CD14-positive monocyte (primary cell): ENCODE measurements around the gene DOHH. TPM values are rescaled to one million over a fixed set of nuclear protein-coding genes. Genes with fewer than 3 reads are reported as not detected.

Experiments
- DNase-seq, 3 donors: peaks; one replicate each; pipeline ENCODE4 v3.0.0-alpha.2; 2011 to 2022
- H2AFZ ChIP-seq: 2 replicates; pipeline ENCODE4 v1.6.0; 2012; ENCODE audit warnings: mild to moderate bottlenecking, low read depth, low read length, inconsistent platforms; ENCODE audit not compliant: insufficient read depth, poor library complexity, severe bottlenecking
- H3K27ac ChIP-seq, 2 donors: 1 replicate in 1 of 2; 2 replicates in 1 of 2; pipeline ENCODE4 v1.5.1; 2012 to 2013; ENCODE audit warnings: low read length in 2 of 2, control low read depth in 1 of 2, inconsistent platforms in 1 of 2, low read depth in 1 of 2, mild to moderate bottlenecking in 1 of 2
- H3K27me3 ChIP-seq, 2 donors: one replicate each; pipeline versions ENCODE4 v1.6.0 to v1.6.1; 2011 to 2013; ENCODE audit warnings: low read length in 2 of 2; ENCODE audit not compliant: control insufficient read depth in 2 of 2, insufficient read depth in 2 of 2
- H3K36me3 ChIP-seq, 2 donors: replicated peaks in 1 of 2; 1 replicate in 1 of 2; 2 replicates in 1 of 2; pipeline versions ENCODE4 v1.5.1 to v1.6.1; 2012 to 2013; ENCODE audit warnings: low read length in 2 of 2, control low read depth in 1 of 2, inconsistent platforms in 1 of 2, mild to moderate bottlenecking in 1 of 2; ENCODE audit not compliant: insufficient read depth in 2 of 2, control insufficient read depth in 1 of 2
- H3K4me1 ChIP-seq, 2 donors: 1 replicate in 1 of 2; 2 replicates in 1 of 2; pipeline versions ENCODE4 v1.5.1 to v1.6.1; 2012 to 2013; ENCODE audit warnings: low read length in 2 of 2, control low read depth in 1 of 2, inconsistent platforms in 1 of 2, mild to moderate bottlenecking in 1 of 2, moderate library complexity in 1 of 2; ENCODE audit not compliant: insufficient read depth in 2 of 2, control insufficient read depth in 1 of 2
- H3K4me2 ChIP-seq: replicated peaks from 2 replicates; pipeline ENCODE3; 2012; ENCODE audit warnings: low read length, moderate library complexity, mild to moderate bottlenecking; ENCODE audit not compliant: poor library complexity, severe bottlenecking; ENCODE audit errors: extremely low read depth
- H3K4me3 ChIP-seq, 3 experiments: fragments of 200-600 bp in 1 of 3; sonication (generic) in 1 of 3; replicated peaks in 1 of 3; 1 replicate in 2 of 3; 2 replicates in 1 of 3; pipeline ENCODE4 v1.5.1; 2011 to 2013; ENCODE audit warnings: low read length in 3 of 3, mild to moderate bottlenecking in 3 of 3, control low read depth in 2 of 3, low read depth in 2 of 3, inconsistent platforms in 1 of 3, moderate library complexity in 1 of 3
- H3K79me2 ChIP-seq: 2 replicates; pipeline ENCODE4 v1.6.0; 2012; ENCODE audit warnings: mild to moderate bottlenecking, control low read depth, inconsistent platforms, low read length, moderate library complexity; ENCODE audit not compliant: insufficient read depth
- H3K9ac ChIP-seq: 2 replicates; pipeline ENCODE4 v1.6.0; 2017; ENCODE audit warnings: low read length, mild to moderate bottlenecking; ENCODE audit not compliant: insufficient read depth, poor library complexity, severe bottlenecking
- H3K9me3 ChIP-seq, 2 donors: replicated peaks in 1 of 2; 1 replicate in 1 of 2; 2 replicates in 1 of 2; pipeline versions ENCODE4 v1.5.1 to v1.6.1; 2012 to 2013; ENCODE audit warnings: low read length in 2 of 2, control low read depth in 1 of 2; ENCODE audit not compliant: control insufficient read depth in 1 of 2, insufficient read depth in 1 of 2
- H4K20me1 ChIP-seq: 2 replicates; pipeline ENCODE4 v1.6.0; 2012; ENCODE audit warnings: mild to moderate bottlenecking, low read length, control low read depth, moderate library complexity; ENCODE audit not compliant: insufficient read depth
- H3K27ac Mint-ChIP-seq, 7 donors: one replicate each; pipeline ENCODE4 v1.8.0; 2020; ENCODE audit warnings: mild to moderate bottlenecking in 7 of 7, mixed read lengths in 7 of 7, moderate library complexity in 6 of 7, inconsistent platforms in 2 of 7
- H3K27me3 Mint-ChIP-seq, 3 donors: one replicate each; pipeline ENCODE4 v1.8.0; 2021 to 2022; ENCODE audit warnings: low read depth in 3 of 3, mild to moderate bottlenecking in 3 of 3, mixed read lengths in 3 of 3, moderate library complexity in 3 of 3, inconsistent platforms in 1 of 3
- H3K36me3 Mint-ChIP-seq, 2 donors: one replicate each; pipeline ENCODE4 v1.8.0; 2020; ENCODE audit warnings: mixed read lengths in 2 of 2, inconsistent platforms in 1 of 2, mild to moderate bottlenecking in 1 of 2
- H3K4me1 Mint-ChIP-seq: one replicate; pipeline ENCODE4 v1.8.0; 2020; ENCODE audit warnings: mild to moderate bottlenecking, mixed read lengths
- H3K4me3 Mint-ChIP-seq, 2 donors: one replicate each; pipeline ENCODE4 v1.8.0; 2020; ENCODE audit warnings: mild to moderate bottlenecking in 2 of 2, mixed read lengths in 2 of 2, moderate library complexity in 1 of 2
- H3K9me3 Mint-ChIP-seq, 7 donors: one replicate each; pipeline ENCODE4 v1.8.0; 2020 to 2022; ENCODE audit warnings: mixed read lengths in 7 of 7, mild to moderate bottlenecking in 6 of 7, moderate library complexity in 6 of 7, inconsistent platforms in 2 of 7
- WGBS: methylation state at CpG from one replicate; pipeline ENCODE4 v1.1.5; 2013; ENCODE audit warnings: missing lambda C conversion rate; ENCODE audit not compliant: insufficient coverage; 5-methylcytosine and 5-hydroxymethylcytosine counted together
- intact Hi-C, 2 donors: fragments of 100-400 bp; cut with micrococcal nuclease; formaldehyde crosslinking; loops; one replicate each; pipeline versions ENCODE4 v1.15.0 to v1.15.1; 2023
- polyA plus RNA-seq, 3 donors: library from polyadenylated mRNA; depleted of rRNA in 1 of 3; unstranded in 2 of 3; stranded (reverse) in 1 of 3; fragments of 300-500 nt in 2 of 3; fragments of >200 nt in 1 of 3; fragmentation: Illumina TruSeq in 2 of 3; gene quantifications; 1 replicate in 2 of 3; 2 replicates in 1 of 3; pipeline ENCODE4 v1.2.3, GENCODE V29; 2012 to 2021
- TF ChIP-seq, protein P1 (sequence below): fragments of 200-600 bp; IDR thresholded peaks from one replicate; pipeline ENCODE4 v1.8.0; 2022; ENCODE audit warnings: antibody characterized with exemption, mild to moderate bottlenecking

DOHH gene
- polyA plus RNA-seq, 3 donors, result 3.7 to 4.2 (median 4.1) TPM

DNA sequence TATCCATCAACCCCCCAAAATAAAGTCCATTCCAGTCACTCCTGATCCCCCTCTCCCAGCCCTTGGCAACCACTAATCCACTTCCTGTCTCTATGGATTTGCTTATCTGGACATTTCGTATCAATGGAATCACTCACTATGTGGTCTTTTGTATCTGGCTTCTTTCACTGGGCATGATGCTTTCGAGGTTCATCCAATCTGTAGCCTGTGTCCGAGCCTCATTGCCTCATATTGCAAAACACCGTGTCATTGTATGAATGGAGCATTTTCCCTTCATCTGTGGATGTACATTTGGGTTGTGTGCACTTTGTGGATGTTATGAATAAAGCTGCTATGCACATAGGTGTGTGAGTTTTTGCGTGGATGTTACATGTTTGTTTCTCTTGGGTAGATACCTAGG, 4.3 kb upstream of the DOHH start:
- Histone ChIP-seq H2AFZ (no peak overlapping the region), H3K4me1 (peaks cover 29 to 34% of the 10 kb centered on the region in 2 donors), H3K4me3 (no peak overlapping the region), H3K79me2 (peaks cover 43% of the 10 kb centered on the region), H3K27ac (peak overlapping the region; percentile 58 to 92), H3K27me3 (no peaks in the 10 kb centered on the region), H3K9me3 (no peaks in the 10 kb centered on the region), H4K20me1 (peaks cover 14% of the 10 kb centered on the region), H3K9ac (no peak overlapping the region), H3K36me3 (peaks cover 8 to 10% of the 10 kb centered on the region in 2 donors), H3K4me2 (no peak overlapping the region)
- H3K4me3 Mint-ChIP-seq, result no peak overlapping the region
- peaks cover 44% of the 10 kb centered on the region for H3K4me1 Mint-ChIP-seq
- H3K9me3 Mint-ChIP-seq, result peaks cover 0 to 3% (median 0%) of the 10 kb centered on the region in 7 donors
- H3K27me3 Mint-ChIP-seq, result peaks cover 0 to 2% (median 0%) of the 10 kb centered on the region in 3 donors
- intact Hi-C loops, result loop anchor here (5.0 to 10.0 kb wide), 4 partner anchors 48 to 70 kb away; partner anchors contain the start of genes HMG20B (in 1 of the 2) and MFSD12 (in 1 of the 2)
- WGBS, result 70% methylated on average over 2 of the region's 5 CpGs
- peak; percentile 11 to 42 (median 15) for DNase-seq
- H3K36me3 Mint-ChIP-seq, result peaks cover 7 to 15% of the 10 kb centered on the region in 2 donors
- TF ChIP-seq, protein P1, sequence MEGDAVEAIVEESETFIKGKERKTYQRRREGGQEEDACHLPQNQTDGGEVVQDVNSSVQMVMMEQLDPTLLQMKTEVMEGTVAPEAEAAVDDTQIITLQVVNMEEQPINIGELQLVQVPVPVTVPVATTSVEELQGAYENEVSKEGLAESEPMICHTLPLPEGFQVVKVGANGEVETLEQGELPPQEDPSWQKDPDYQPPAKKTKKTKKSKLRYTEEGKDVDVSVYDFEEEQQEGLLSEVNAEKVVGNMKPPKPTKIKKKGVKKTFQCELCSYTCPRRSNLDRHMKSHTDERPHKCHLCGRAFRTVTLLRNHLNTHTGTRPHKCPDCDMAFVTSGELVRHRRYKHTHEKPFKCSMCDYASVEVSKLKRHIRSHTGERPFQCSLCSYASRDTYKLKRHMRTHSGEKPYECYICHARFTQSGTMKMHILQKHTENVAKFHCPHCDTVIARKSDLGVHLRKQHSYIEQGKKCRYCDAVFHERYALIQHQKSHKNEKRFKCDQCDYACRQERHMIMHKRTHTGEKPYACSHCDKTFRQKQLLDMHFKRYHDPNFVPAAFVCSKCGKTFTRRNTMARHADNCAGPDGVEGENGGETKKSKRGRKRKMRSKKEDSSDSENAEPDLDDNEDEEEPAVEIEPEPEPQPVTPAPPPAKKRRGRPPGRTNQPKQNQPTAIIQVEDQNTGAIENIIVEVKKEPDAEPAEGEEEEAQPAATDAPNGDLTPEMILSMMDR, result no peak
- H3K27ac Mint-ChIP-seq, result peak overlapping the region; percentile 42 to 97 (median 96)

DNA sequence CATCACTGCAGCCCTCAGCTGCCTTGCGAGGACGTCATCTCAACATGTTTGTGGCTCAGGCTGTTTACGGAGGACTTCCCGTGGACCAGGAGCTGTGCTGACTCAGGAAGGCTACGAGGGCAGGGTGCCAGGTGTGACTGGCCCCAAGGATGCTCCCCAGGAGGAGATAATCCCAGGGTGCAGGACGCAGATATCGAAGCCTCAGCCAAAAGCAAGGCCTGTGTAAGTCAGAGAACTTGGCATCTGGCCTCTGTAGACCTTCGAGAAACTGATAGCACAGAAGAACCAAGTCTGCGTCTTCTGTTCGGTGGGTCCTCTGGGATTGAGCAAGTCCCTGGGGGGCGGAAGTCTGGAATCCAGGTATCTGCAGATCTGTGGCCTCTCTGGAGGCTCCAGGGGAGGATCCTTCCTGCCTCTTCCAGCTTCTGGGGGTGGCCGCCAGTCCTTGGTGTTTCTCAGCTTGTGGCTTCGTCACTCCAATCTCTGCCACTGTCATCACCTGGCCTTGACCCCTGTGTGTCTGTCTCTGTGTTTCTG, 2.6 kb upstream of the DOHH start:
- no peak for DNase-seq
- H3K4me2 ChIP-seq, result no peak overlapping the region
- Mint-ChIP-seq H3K4me3 (no peak overlapping the region), H3K4me1 (peaks cover 38% of the 10 kb centered on the region), H3K36me3 (no peaks in the 10 kb centered on the region), H3K9me3 (peaks cover 0 to 3% (median 0%) of the 10 kb centered on the region in 7 donors), H3K27ac (no peak overlapping the region), H3K27me3 (peaks cover 0 to 2% (median 0%) of the 10 kb centered on the region in 3 donors)
- H3K4me3 ChIP-seq, result no peak overlapping the region
- TF ChIP-seq, protein P1, result no peak
- H3K27ac ChIP-seq, result no peak overlapping the region
- H2AFZ ChIP-seq, result no peak overlapping the region
- WGBS, result 90% methylated on average over 11 of the region's 13 CpGs
- H3K36me3 ChIP-seq, result no peaks in the 10 kb centered on the region
- peaks cover 30 to 40% of the 10 kb centered on the region in 2 donors for H3K4me1 ChIP-seq
- H3K9me3 ChIP-seq, result no peaks in the 10 kb centered on the region
- H3K79me2 ChIP-seq, result peaks cover 41% of the 10 kb centered on the region
- no peaks in the 10 kb centered on the region for H4K20me1 ChIP-seq
- no peak overlapping the region for H3K9ac ChIP-seq
- intact Hi-C loops, result loop anchor here in 1 of 2 donors (10.0 kb wide), 1 partner anchor 68 kb away; no protein-coding TSS in a partner anchor
- H3K27me3 ChIP-seq, result no peaks in the 10 kb centered on the region
